HepG2 (cell line): ENCODE measurements around the gene ILKAP. TPM values are rescaled to one million over a fixed set of nuclear protein-coding genes. Genes with fewer than 3 reads are reported as not detected.

Experiments used
- ATAC-seq: fragments of 200-7000 bp; cut with Tn5 transposase; 3 replicates; pipeline ENCODE4 v1.9.1; 2020; ENCODE audit warnings: mild to moderate bottlenecking, moderate library complexity
- BruUV-seq: library from RNA; stranded (reverse); fragments of 400-500 nt; replicated peaks from 2 replicates; lab custom pipeline; 2021; lab: Mats Ljungman, UMichigan
- CTCF ChIA-PET: fragments of 300-600 bp; formaldehyde crosslinking; extraction: SDS; loops from one replicate; lab custom pipeline; 2021; ENCODE audit warnings: low total read pairs, inconsistent platforms, low intra/inter-chr PET ratio; lab: Yijun Ruan, JAX
- POLR2A ChIA-PET: fragments of 350-600 bp; sonication (Branson Sonifier 250); formaldehyde crosslinking; loops from one replicate; lab custom pipeline; 2020; ENCODE audit warnings: antibody characterized with exemption, inconsistent platforms; lab: Yijun Ruan, JAX
- DNase-seq: peaks from one replicate; pipeline ENCODE4 v3.0.0-alpha.2; 2015; ENCODE audit warnings: low spot score
- FAIRE-seq: peaks from 3 replicates; lab custom pipeline; 2011; peaks lifted over from hg19 to GRCh38; lab: Jason Lieb, UNC
- H2AFZ ChIP-seq: one replicate; pipeline ENCODE4 v1.6.1; 2011; ENCODE audit warnings: low read length, inconsistent platforms
- H3K27ac ChIP-seq: fragments of 300-600 bp; 3 replicates; pipeline ENCODE4 v1.8.0; 2011; ENCODE audit warnings: mixed run types, mild to moderate bottlenecking, mixed read lengths, low read length, inconsistent platforms; ENCODE audit not compliant: insufficient read depth; ENCODE audit errors: extremely low read length
- H3K27me3 ChIP-seq, 2 experiments: fragments of 200-600 bp in 1 of 2; 2 replicates in 1 of 2; 3 replicates in 1 of 2; pipeline versions ENCODE4 v1.6.0 to v1.8.0; 2011; ENCODE audit warnings: low read length in 2 of 2, mild to moderate bottlenecking in 2 of 2, moderate library complexity in 2 of 2, inconsistent platforms in 1 of 2; ENCODE audit not compliant: insufficient read depth in 2 of 2, control insufficient read depth in 1 of 2
- H3K36me3 ChIP-seq, 2 experiments: fragments of 200-600 bp in 1 of 2; replicated peaks in 1 of 2; 2 replicates in 1 of 2; 3 replicates in 1 of 2; pipeline versions ENCODE4 v1.5.1 to v1.8.0; 2011; ENCODE audit warnings: low read length in 2 of 2, inconsistent platforms in 1 of 2; ENCODE audit not compliant: insufficient read depth in 2 of 2, control insufficient read depth in 1 of 2
- H3K4me1 ChIP-seq: 2 replicates; pipeline ENCODE4 v1.5.1; 2012; ENCODE audit warnings: low read length, inconsistent platforms; ENCODE audit not compliant: insufficient read depth
- H3K4me2 ChIP-seq: 2 replicates; pipeline ENCODE4 v1.6.0; 2011; ENCODE audit warnings: low read depth, low read length, inconsistent platforms
- H3K4me3 ChIP-seq, 3 experiments: fragments of 200-600 bp in 1 of 3; sonication (generic), shearing (Covaris generic) in 1 of 3; replicated peaks in 1 of 3; 2 replicates each; pipeline ENCODE4 v1.5.1; 2011 to 2016; ENCODE audit warnings: low read length in 3 of 3, inconsistent platforms in 2 of 3, low read depth in 2 of 3, mild to moderate bottlenecking in 2 of 3, control low read depth in 1 of 3, mixed read lengths in 1 of 3; ENCODE audit not compliant: insufficient read depth in 1 of 3
- H3K79me2 ChIP-seq: one replicate; pipeline ENCODE4 v1.6.1; 2011; ENCODE audit warnings: low read length, inconsistent platforms; ENCODE audit not compliant: insufficient read depth
- H3K9ac ChIP-seq: 2 replicates; pipeline ENCODE4 v1.6.0; 2011; ENCODE audit warnings: mild to moderate bottlenecking, low read depth, low read length, inconsistent platforms; ENCODE audit not compliant: insufficient read depth
- H3K9me3 ChIP-seq: 2 replicates; pipeline ENCODE4 v1.5.1; 2012; ENCODE audit warnings: mild to moderate bottlenecking, low read length
- H4K20me1 ChIP-seq: 2 replicates; pipeline ENCODE4 v1.6.0; 2011; ENCODE audit warnings: inconsistent platforms, mild to moderate bottlenecking, low read length, moderate library complexity; ENCODE audit not compliant: insufficient read depth
- CBX2 ChIP-seq, 2 experiments: fragments of 200-600 bp in 1 of 2; sonication (generic); formaldehyde crosslinking in 1 of 2; IDR thresholded peaks; 2 replicates each; pipeline versions ENCODE4 v1.7.0 to v1.8.1; 2018 to 2022; ENCODE audit warnings: low read depth in 2 of 2, low read length in 1 of 2, mild to moderate bottlenecking in 1 of 2, missing genetic modification reagents in 1 of 2
- ISL2 ChIP-seq: sonication (generic); formaldehyde crosslinking; IDR thresholded peaks from 2 replicates; pipeline ENCODE4 v1.5.0; 2020; ENCODE audit warnings: missing genetic modification reagents
- KLF11 ChIP-seq: IDR thresholded peaks from 2 replicates; pipeline ENCODE4 v1.6.1; 2016; ENCODE audit warnings: missing compliant biosample characterization
- PHF5A ChIP-seq: IDR thresholded peaks from one replicate; pipeline ENCODE4 v1.6.1; 2018; ENCODE audit warnings: low read depth, missing genetic modification reagents; ENCODE audit not compliant: unreplicated experiment
- SPEN ChIP-seq: sonication (generic); formaldehyde crosslinking; IDR thresholded peaks from 2 replicates; pipeline ENCODE4 v1.5.1; 2020; ENCODE audit warnings: low read depth, mild to moderate bottlenecking, missing genetic modification reagents
- ZFX ChIP-seq: sonication (generic); formaldehyde crosslinking; IDR thresholded peaks from 2 replicates; pipeline ENCODE4 v1.4.0; 2020; ENCODE audit warnings: mild to moderate bottlenecking, low read depth, missing genetic modification reagents, moderate library complexity
- ZNF709 ChIP-seq: sonication (generic); formaldehyde crosslinking; IDR thresholded peaks from 2 replicates; pipeline ENCODE4 v1.5.0; 2020; ENCODE audit warnings: mild to moderate bottlenecking, missing genetic modification reagents
- ZNF777 ChIP-seq: sonication (generic); formaldehyde crosslinking; IDR thresholded peaks from 2 replicates; pipeline ENCODE4 v1.4.0; 2020; ENCODE audit warnings: missing genetic modification reagents
- WGBS: methylation state at CpG from one replicate; pipeline ENCODE4 v1.1.6; 2017; ENCODE audit warnings: low lambda C conversion rate; 5-methylcytosine and 5-hydroxymethylcytosine counted together
- in situ Hi-C: cut with HindIII; loops from 2 replicates; pipeline ENCODE4 v1.10.0; 2017; ENCODE audit warnings: low pct_unique_long_range_greater_than_20kb; ENCODE audit not compliant: extremely low pct_ligation_motif_present
- intact Hi-C: fragments of 100-400 bp; cut with micrococcal nuclease; formaldehyde crosslinking; loops from one replicate; pipeline ENCODE4 v1.10.0; 2022; ENCODE audit not compliant: unreplicated experiment
- polyA plus RNA-seq, 8 experiments: library from polyadenylated mRNA; depleted of rRNA in 3 of 8; stranded (reverse) in 7 of 8; unstranded in 1 of 8; fragments of >200 nt; fragmentation: Illumina TruSeq in 4 of 8; extraction: Trizol in 4 of 8; gene quantifications; 2 replicates each; pipeline versions ENCODE4 v1.2.1 to v1.2.3, GENCODE V29; 2011 to 2016; ENCODE audit warnings: low read depth in 4 of 8, missing spikeins in 1 of 8, mixed read lengths in 1 of 8; ENCODE audit not compliant: insufficient read depth in 1 of 8
- total RNA-seq, 5 experiments: library from RNA; depleted of rRNA; stranded (reverse); fragments of >200 nt; fragmentation: Illumina TruSeq; extraction: Trizol; gene quantifications; 2 replicates each; pipeline ENCODE4 v1.2.3, GENCODE V29; 2016; ENCODE audit warnings: low read depth in 1 of 5
- TF ChIP-seq, protein P1 (sequence below): sonication (generic); formaldehyde crosslinking; IDR thresholded peaks from 2 replicates; pipeline ENCODE4 v1.5.0; 2020; ENCODE audit warnings: missing genetic modification reagents
- TF ChIP-seq, protein P2 (sequence below): sonication (generic); formaldehyde crosslinking; IDR thresholded peaks from 2 replicates; pipeline ENCODE4 v1.5.1; 2020; ENCODE audit warnings: mild to moderate bottlenecking, missing genetic modification reagents, moderate library complexity
- TF ChIP-seq, protein P3 (sequence below): sonication (generic); formaldehyde crosslinking; IDR thresholded peaks from 2 replicates; pipeline ENCODE4 v1.8.0; 2022; ENCODE audit warnings: mild to moderate bottlenecking, missing genetic modification reagents, borderline replicate concordance

The ILKAP gene
- total and polyA plus RNA-seq, 2 of the 13 experiments (the other 11 are each of a cell fraction or from before 2014, with no cell fraction given) = 29.6 to 33.1 TPM

DNA sequence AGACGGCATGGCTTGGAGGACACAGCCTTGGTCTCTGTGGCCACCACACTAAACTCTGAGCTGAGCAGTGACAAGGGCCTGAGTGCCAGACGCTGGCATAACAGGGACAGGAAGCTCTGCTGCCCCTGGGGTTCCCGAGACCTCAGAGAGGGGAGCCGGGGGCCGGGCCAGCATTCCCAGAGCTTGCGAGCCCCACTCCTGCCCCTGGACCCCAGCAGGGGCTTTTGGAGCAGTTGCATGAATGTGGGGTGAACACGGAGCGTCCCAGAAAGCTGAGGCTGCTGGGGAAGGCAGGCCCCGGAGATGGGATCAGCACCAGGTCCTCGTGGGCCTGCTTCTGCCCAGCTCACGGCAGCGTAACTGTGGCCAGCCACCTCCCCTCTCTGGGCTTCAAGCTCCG is 52.3 kb downstream of the ILKAP start:
- DNase-seq (no peak), ATAC-seq (peak; percentile 44), FAIRE-seq (no peak)
- Histone ChIP-seq H4K20me1 (no peaks in the 10 kb centered on the region), H3K27me3 (peaks cover 25 to 66% of the 10 kb centered on the region in 2 experiments), H3K9me3 (no peaks in the 10 kb centered on the region), H3K27ac (no peak overlapping the region), H3K79me2 (no peaks in the 10 kb centered on the region), H2AFZ (no peak overlapping the region), H3K36me3 (no peaks in the 10 kb centered on the region), H3K4me2 (peak overlapping the region; percentile 48), H3K4me1 (0 out of 2 replicates have a peak, but pooled peaks cover 21% of the 10 kb centered on the region), H3K4me3 (peak overlapping the region in 2 of 3 experiments; percentile 5 to 45; a peak in 1 of 6 replicates), H3K9ac (no peak overlapping the region)
- POLR2A ChIA-PET = interaction anchor here (1.0 to 1.7 kb wide), 2 partner anchors 9 to 90 kb away, joined by 3 to 5 read pairs; partner anchors contain the start of gene SCLY
- WGBS = 63% methylated on average over 10 of the region's 13 CpGs
- no TSS peak for BruUV-seq
- intact Hi-C loops = no loop called here
- in situ Hi-C loops = no loop called here
- TF ChIP-seq SPEN (CRISPR knock-in tag) (no peak), ZNF777 (CRISPR knock-in tag) (peak; percentile 67), PHF5A (CRISPR knock-in tag) (no peak), KLF11 (CRISPR knock-in tag) (no peak), ISL2 (CRISPR knock-in tag) (no peak)
- TF ChIP-seq, protein P1, sequence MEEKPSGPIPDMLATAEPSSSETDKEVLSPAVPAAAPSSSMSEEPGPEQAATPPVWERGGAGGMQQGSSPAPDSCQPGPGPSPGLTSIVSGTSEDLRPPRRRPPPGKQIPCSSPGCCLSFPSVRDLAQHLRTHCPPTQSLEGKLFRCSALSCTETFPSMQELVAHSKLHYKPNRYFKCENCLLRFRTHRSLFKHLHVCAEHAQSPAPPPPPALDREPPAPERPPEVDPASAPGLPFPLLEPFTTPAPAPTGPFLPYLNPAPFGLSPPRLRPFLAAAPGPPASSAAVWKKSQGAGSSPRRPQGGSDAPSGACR (CRISPR knock-in tag) = no peak
- CTCF ChIA-PET = no interaction called here

DNA sequence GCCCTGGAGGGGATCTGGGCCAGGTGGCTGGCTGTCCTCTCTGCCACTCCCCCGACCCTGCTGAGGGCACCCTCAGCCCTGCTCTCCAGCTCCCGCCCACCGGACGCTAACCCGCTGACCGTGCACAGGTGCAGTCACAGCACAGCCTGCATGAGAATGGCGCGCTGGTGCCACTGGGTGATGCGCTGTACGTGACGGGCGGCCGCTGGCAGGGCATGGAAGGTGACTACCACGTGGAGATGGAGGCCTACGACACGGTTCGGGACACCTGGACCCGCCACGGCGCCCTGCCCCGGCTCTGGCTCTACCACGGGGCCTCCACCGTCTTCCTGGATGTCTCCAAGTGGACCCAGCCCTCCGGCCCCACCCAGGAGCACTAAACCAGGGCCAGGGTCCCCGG is 52.8 kb downstream of the ILKAP start:
- FAIRE-seq (no peak), ATAC-seq (peak; percentile 4; the same call in 2 of the 3 replicates), DNase-seq (no peak)
- Histone ChIP-seq H3K79me2 (no peaks in the 10 kb centered on the region), H3K9me3 (no peaks in the 10 kb centered on the region), H3K4me2 (peak overlapping the region; percentile 48), H3K27me3 (peaks cover 27 to 61% of the 10 kb centered on the region in 2 experiments), H2AFZ (no peak overlapping the region), H3K4me3 (peak overlapping the region in 2 of 3 experiments; percentile 5 to 45; a peak in 1 of 6 replicates), H4K20me1 (no peaks in the 10 kb centered on the region), H3K9ac (no peak overlapping the region), H3K27ac (no peak overlapping the region), H3K4me1 (0 out of 2 replicates have a peak, but pooled peaks cover 21% of the 10 kb centered on the region), H3K36me3 (no peaks in the 10 kb centered on the region)
- intact Hi-C loops = no loop called here
- 42% methylated on average over 6 of the region's 25 CpGs for WGBS
- no TSS peak for BruUV-seq
- in situ Hi-C loops = no loop called here
- ChIA-PET CTCF (no interaction called here), POLR2A (interaction anchor here (1.7 kb wide), 1 partner anchor 90 kb away, joined by 5 read pairs; the partner anchor contains the start of gene SCLY)
- TF ChIP-seq ZNF709 (CRISPR knock-in tag) (no peak), ZFX (0 out of 2 replicates have a peak, but pooled peaks have one; percentile 1), CBX2 (IDR thresholded peaks at IDR 0.05; ENCODE audit: low read depth, low read length) (no peak), CBX2 (CRISPR knock-in tag; IDR thresholded peaks at IDR 0.05; ENCODE audit: low read depth) (no peak)
- TF ChIP-seq, protein P2, sequence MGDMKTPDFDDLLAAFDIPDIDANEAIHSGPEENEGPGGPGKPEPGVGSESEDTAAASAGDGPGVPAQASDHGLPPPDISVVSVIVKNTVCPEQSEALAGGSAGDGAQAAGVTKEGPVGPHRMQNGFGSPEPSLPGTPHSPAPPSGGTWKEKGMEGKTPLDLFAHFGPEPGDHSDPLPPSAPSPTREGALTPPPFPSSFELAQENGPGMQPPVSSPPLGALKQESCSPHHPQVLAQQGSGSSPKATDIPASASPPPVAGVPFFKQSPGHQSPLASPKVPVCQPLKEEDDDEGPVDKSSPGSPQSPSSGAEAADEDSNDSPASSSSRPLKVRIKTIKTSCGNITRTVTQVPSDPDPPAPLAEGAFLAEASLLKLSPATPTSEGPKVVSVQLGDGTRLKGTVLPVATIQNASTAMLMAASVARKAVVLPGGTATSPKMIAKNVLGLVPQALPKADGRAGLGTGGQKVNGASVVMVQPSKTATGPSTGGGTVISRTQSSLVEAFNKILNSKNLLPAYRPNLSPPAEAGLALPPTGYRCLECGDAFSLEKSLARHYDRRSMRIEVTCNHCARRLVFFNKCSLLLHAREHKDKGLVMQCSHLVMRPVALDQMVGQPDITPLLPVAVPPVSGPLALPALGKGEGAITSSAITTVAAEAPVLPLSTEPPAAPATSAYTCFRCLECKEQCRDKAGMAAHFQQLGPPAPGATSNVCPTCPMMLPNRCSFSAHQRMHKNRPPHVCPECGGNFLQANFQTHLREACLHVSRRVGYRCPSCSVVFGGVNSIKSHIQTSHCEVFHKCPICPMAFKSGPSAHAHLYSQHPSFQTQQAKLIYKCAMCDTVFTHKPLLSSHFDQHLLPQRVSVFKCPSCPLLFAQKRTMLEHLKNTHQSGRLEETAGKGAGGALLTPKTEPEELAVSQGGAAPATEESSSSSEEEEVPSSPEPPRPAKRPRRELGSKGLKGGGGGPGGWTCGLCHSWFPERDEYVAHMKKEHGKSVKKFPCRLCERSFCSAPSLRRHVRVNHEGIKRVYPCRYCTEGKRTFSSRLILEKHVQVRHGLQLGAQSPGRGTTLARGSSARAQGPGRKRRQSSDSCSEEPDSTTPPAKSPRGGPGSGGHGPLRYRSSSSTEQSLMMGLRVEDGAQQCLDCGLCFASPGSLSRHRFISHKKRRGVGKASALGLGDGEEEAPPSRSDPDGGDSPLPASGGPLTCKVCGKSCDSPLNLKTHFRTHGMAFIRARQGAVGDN (CRISPR knock-in tag) = peak; percentile 4; the same call in 1 of the 2 replicates
- TF ChIP-seq, protein P3, sequence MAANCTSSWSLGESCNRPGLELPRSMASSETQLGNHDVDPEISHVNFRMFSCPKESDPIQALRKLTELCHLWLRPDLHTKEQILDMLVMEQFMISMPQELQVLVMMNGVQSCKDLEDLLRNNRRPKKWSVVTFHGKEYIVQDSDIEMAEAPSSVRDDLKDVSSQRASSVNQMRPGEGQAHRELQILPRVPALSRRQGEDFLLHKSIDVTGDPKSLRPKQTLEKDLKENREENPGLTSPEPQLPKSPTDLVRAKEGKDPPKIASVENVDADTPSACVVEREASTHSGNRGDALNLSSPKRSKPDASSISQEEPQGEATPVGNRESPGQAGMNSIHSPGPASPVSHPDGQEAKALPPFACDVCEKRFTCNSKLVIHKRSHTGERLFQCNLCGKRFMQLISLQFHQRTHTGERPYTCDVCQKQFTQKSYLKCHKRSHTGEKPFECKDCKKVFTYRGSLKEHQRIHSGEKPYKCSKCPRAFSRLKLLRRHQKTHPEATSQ (CRISPR knock-in tag) = no peak
